Mucosa of stomach (tissue), 1 donor: ENCODE results near the gene C2CD2.

Experiments
- H3K27me3 ChIP-seq: one replicate; pipeline ENCODE4 v1.7.0; 2013; ENCODE audit warnings: mild to moderate bottlenecking, low read length; ENCODE audit not compliant: control insufficient read depth, insufficient read depth
- H3K36me3 ChIP-seq: one replicate; pipeline ENCODE4 v1.7.0; 2013; ENCODE audit warnings: low read length; ENCODE audit not compliant: control insufficient read depth, insufficient read depth
- H3K4me1 ChIP-seq: one replicate; pipeline ENCODE4 v1.7.0; 2013; ENCODE audit warnings: mild to moderate bottlenecking, low read length; ENCODE audit not compliant: control insufficient read depth, insufficient read depth
- H3K4me3 ChIP-seq: one replicate; pipeline ENCODE4 v1.7.0; 2013; ENCODE audit warnings: low read length
- H3K9ac ChIP-seq: one replicate; pipeline ENCODE4 v1.7.0; 2013; ENCODE audit warnings: mild to moderate bottlenecking, low read length, moderate library complexity
- H3K9me3 ChIP-seq: one replicate; pipeline ENCODE4 v1.7.0; 2013; ENCODE audit warnings: mild to moderate bottlenecking, low read length, moderate library complexity; ENCODE audit not compliant: control insufficient read depth
- donor health status: Pancreatic carcinoma.

Gene C2CD2

GRCh38 chr21:41987310-41987709 lies 33.5 kb upstream of the C2CD2 start:
- H3K9ac ChIP-seq, result no peak overlapping the region
- H3K27me3 ChIP-seq, result no peaks in the 10 kb centered on the region
- no peak overlapping the region for H3K4me3 ChIP-seq
- H3K36me3 ChIP-seq, result peaks cover 1% of the 10 kb centered on the region
- H3K9me3 ChIP-seq, result no peaks in the 10 kb centered on the region
- H3K4me1 ChIP-seq, result no peaks in the 10 kb centered on the region

GRCh38 chr21:41985662-41986416 lies 32.0 kb upstream of the C2CD2 start:
- Histone ChIP-seq H3K36me3 (no peaks in the 10 kb centered on the region), H3K4me3 (no peak overlapping the region), H3K4me1 (no peaks in the 10 kb centered on the region), H3K9me3 (no peaks in the 10 kb centered on the region), H3K27me3 (no peaks in the 10 kb centered on the region), H3K9ac (no peak overlapping the region)

- Histone ChIP-seq H3K27me3 (peaks cover 3% of the 10 kb centered on the region), H3K4me1 (no peaks in the 10 kb centered on the region), H3K36me3 (no peaks in the 10 kb centered on the region), H3K9me3 (no peaks in the 10 kb centered on the region), H3K4me3 (no peak overlapping the region), H3K9ac (no peak overlapping the region)
Observed at GRCh38 chr21:41983229-41983628, 29.4 kb upstream of the C2CD2 start.

GRCh38 chr21:41980561-41980960 lies 26.7 kb upstream of the C2CD2 start:
- no peaks in the 10 kb centered on the region for H3K36me3 ChIP-seq
- H3K4me1 ChIP-seq, result no peaks in the 10 kb centered on the region
- no peak overlapping the region for H3K9ac ChIP-seq

GRCh38 chr21:41979751-41980369 lies 26.0 kb upstream of the C2CD2 start:
- H3K36me3 ChIP-seq, result no peaks in the 10 kb centered on the region
- H3K9ac ChIP-seq, result no peak overlapping the region
- peaks cover 3% of the 10 kb centered on the region for H3K27me3 ChIP-seq
- H3K4me1 ChIP-seq, result no peaks in the 10 kb centered on the region
- H3K9me3 ChIP-seq, result no peaks in the 10 kb centered on the region
- H3K4me3 ChIP-seq, result no peak overlapping the region

More at GRCh38 chr21:41980561-41980960, 26.7 kb upstream of the C2CD2 start:
- Histone ChIP-seq H3K27me3 (peaks cover 3% of the 10 kb centered on the region), H3K9me3 (no peaks in the 10 kb centered on the region), H3K4me3 (no peak overlapping the region)

- Histone ChIP-seq H3K9me3 (no peaks in the 10 kb centered on the region), H3K36me3 (no peaks in the 10 kb centered on the region), H3K27me3 (peaks cover 3% of the 10 kb centered on the region), H3K9ac (no peak overlapping the region), H3K4me1 (no peaks in the 10 kb centered on the region), H3K4me3 (no peak overlapping the region)
Observed at GRCh38 chr21:41979335-41979734, 25.5 kb upstream of the C2CD2 start.

GRCh38 chr21:41977034-41977950 lies 23.5 kb upstream of the C2CD2 start:
- Histone ChIP-seq H3K9ac (no peak overlapping the region), H3K4me3 (no peak overlapping the region), H3K9me3 (no peaks in the 10 kb centered on the region), H3K4me1 (peaks cover 10% of the 10 kb centered on the region), H3K27me3 (peaks cover 3% of the 10 kb centered on the region), H3K36me3 (no peaks in the 10 kb centered on the region)

GRCh38 chr21:41976611-41977010 lies 22.8 kb upstream of the C2CD2 start:
- Histone ChIP-seq H3K9ac (no peak overlapping the region), H3K9me3 (no peaks in the 10 kb centered on the region), H3K4me1 (peaks cover 10% of the 10 kb centered on the region), H3K27me3 (peaks cover 3% of the 10 kb centered on the region), H3K36me3 (no peaks in the 10 kb centered on the region), H3K4me3 (no peak overlapping the region)

- Histone ChIP-seq H3K36me3 (no peaks in the 10 kb centered on the region), H3K9me3 (no peaks in the 10 kb centered on the region), H3K9ac (no peak overlapping the region), H3K4me3 (no peak overlapping the region), H3K27me3 (peaks cover 3% of the 10 kb centered on the region), H3K4me1 (peaks cover 10% of the 10 kb centered on the region)
Observed at GRCh38 chr21:41975391-41976272, 21.8 kb upstream of the C2CD2 start.

- no peak overlapping the region for H3K4me3 ChIP-seq
- no peak overlapping the region for H3K9ac ChIP-seq
- H3K4me1 ChIP-seq, result peaks cover 10% of the 10 kb centered on the region
- no peaks in the 10 kb centered on the region for H3K9me3 ChIP-seq
- no peaks in the 10 kb centered on the region for H3K36me3 ChIP-seq
- H3K27me3 ChIP-seq, result no peaks in the 10 kb centered on the region
Observed at GRCh38 chr21:41974752-41975053, 20.9 kb upstream of the C2CD2 start.

GRCh38 chr21:41973861-41974751 lies 20.3 kb upstream of the C2CD2 start:
- no peak overlapping the region for H3K9ac ChIP-seq
- no peaks in the 10 kb centered on the region for H3K9me3 ChIP-seq
- H3K4me3 ChIP-seq, result no peak overlapping the region
- H3K4me1 ChIP-seq, result peaks cover 10% of the 10 kb centered on the region
- H3K27me3 ChIP-seq, result no peaks in the 10 kb centered on the region
- no peaks in the 10 kb centered on the region for H3K36me3 ChIP-seq
